Heart right ventricle (tissue), 16 donors: ENCODE measurements around the gene ANKRD33B. TPM values are rescaled to one million over a fixed set of nuclear protein-coding genes. Genes with fewer than 3 reads are reported as not detected.

Source experiments
- ATAC-seq, 8 donors: fragments of 200-7000 bp; cut with Tn5 transposase; one replicate each; pipeline ENCODE4 v1.9.1; 2020; ENCODE audit warnings: mild to moderate bottlenecking in 8 of 8, moderate library complexity in 8 of 8, moderate number of reproducible peaks in 1 of 8
- DNase-seq, 2 donors: peaks; one replicate each; pipeline ENCODE4 v3.0.0-alpha.2; 2020
- H3K27ac ChIP-seq, 10 donors: fragments of 200-600 bp; sonication (generic) in 2 of 10; one replicate each; pipeline versions ENCODE4 v1.5.0 to v1.8.0; 2020 to 2022; ENCODE audit warnings: mild to moderate bottlenecking in 3 of 10
- H3K27me3 ChIP-seq, 7 donors: fragments of 200-600 bp; one replicate each; pipeline ENCODE4 v1.8.0; 2021 to 2022; ENCODE audit warnings: mild to moderate bottlenecking in 2 of 7
- H3K36me3 ChIP-seq, 9 donors: fragments of 200-600 bp; sonication (generic) in 1 of 9; one replicate each; pipeline versions ENCODE4 v1.5.0 to v1.8.0; 2020 to 2022; ENCODE audit warnings: mild to moderate bottlenecking in 2 of 9
- H3K4me1 ChIP-seq, 9 donors: fragments of 200-600 bp; sonication (generic) in 1 of 9; one replicate each; pipeline versions ENCODE4 v1.5.0 to v1.8.0; 2020 to 2022; ENCODE audit warnings: mild to moderate bottlenecking in 4 of 9
- H3K4me3 ChIP-seq, 10 donors: fragments of 200-600 bp; sonication (generic) in 2 of 10; one replicate each; pipeline versions ENCODE4 v1.5.0 to v1.8.0; 2020 to 2022; ENCODE audit warnings: mild to moderate bottlenecking in 7 of 10, moderate library complexity in 2 of 10
- H3K9me3 ChIP-seq, 11 donors: fragments of 200-600 bp in 10 of 11; sonication (generic) in 2 of 11; one replicate each; pipeline versions ENCODE4 v1.5.0 to v1.8.0; 2013 to 2022; ENCODE audit warnings: mild to moderate bottlenecking in 2 of 11, control low read depth in 1 of 11, moderate library complexity in 1 of 11
- WGBS, 2 donors: extraction: QIAGEN DNeasy Blood & Tissue Kit; methylation state at CpG; one replicate each; pipeline ENCODE4 v1.1.7; 2013; ENCODE audit warnings: inconsistent platforms in 1 of 2; 5-methylcytosine and 5-hydroxymethylcytosine counted together
- intact Hi-C, 10 donors: fragments of 100-400 bp; cut with DNase I; formaldehyde crosslinking; loops; one replicate each; pipeline versions ENCODE4 v1.11.1 to v1.14.2; 2022
- polyA plus RNA-seq, 2 donors: library from polyadenylated mRNA; stranded (reverse); fragments of 200-250 nt; gene quantifications; one replicate each; pipeline ENCODE4 v1.2.3, GENCODE V29; 2013
- total RNA-seq, 10 donors: library from RNA; stranded (reverse); fragmentation: NEBNext Ultra II Directional in 3 of 10; extraction: Animal tissue kit (Norgen Biotek cat#: 25700) in 3 of 10; gene quantifications; one replicate each; pipeline versions ENCODE4 v1.2.1 to v1.2.4, GENCODE V29; 2021 to 2023
- TF ChIP-seq, protein P1 (sequence below), 9 donors: fragments of 200-600 bp; sonication (generic) in 2 of 9; IDR thresholded peaks; one replicate each; pipeline versions ENCODE4 v1.5.0 to v1.8.0; 2021 to 2022; ENCODE audit warnings: antibody characterized with exemption in 9 of 9, mild to moderate bottlenecking in 5 of 9, moderate library complexity in 1 of 9
- donor health status: Arrhythmogenic right ventricular cardiomyopathy.
- donor health status: ischemic (EF 13 %, LVEDD 7.1; RV severe dilation, severe dysfunction).
- donor health status: healthy with polysubstance abuse.
- donor health status: DM: no; HTN: yes; CAD: no.
- donor health status: DM: no; HTN: no; CAD: no.
- donor health status: ischemic (EF 25% LVEDD 6.9; RV normal size, moderate dysfunction).
- donor health status: ischemic (EF 25% LVEDD 5.7; RV mildly dilated, moderate dysfunction).
- donor health status: healthy.
- donor health status: DM: yes; HTN: yes; CAD: no.
- donor health status: Ischemic cardiomyopathy.
- donor health status: ischemic (EF 35%, LVEDD 5.7; RV mildly dilated, moderate dysfunction).
- donor health status: nonischemic (EF 11% LVEDD 7.7; RV severe dilation, severe dysfunction).
- donor health status: DM: yes; HTN: yes; CAD: no.
- donor health status: PGD.
- donor health status: ischemic (EF 29% LVEDD 5.4; RV normal size, mild dysfunction).
- donor health status: nonischemic (EF 23%, LVEDD 6.1; RV moderate dilation, normal function).

The ANKRD33B gene
- total and polyA plus RNA-seq, 12 donors = 0.46 to 33.0 (median 13.3) TPM

DNA sequence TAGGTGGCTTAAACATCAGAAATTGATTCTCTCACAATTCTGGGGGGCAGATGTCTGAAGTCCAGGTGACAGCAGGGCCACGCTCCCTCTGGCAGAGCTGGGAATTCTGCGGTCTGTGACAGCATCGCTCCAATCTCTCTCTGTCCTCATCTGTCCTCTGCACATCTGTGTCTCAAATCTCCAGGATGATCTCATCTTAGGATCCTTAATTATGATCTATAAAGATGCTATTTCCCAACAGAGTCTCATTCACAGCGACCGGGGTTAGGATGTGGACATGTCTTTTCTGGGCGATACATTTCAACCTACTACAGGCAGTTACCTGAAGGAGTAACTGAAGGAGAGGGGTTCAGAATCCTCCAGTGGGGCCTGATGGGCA, 31.4 kb downstream of the ANKRD33B start:
- 68 to 81% methylated on average over 6 of the region's 6 CpGs for WGBS, 2 donors
- H3K27ac ChIP-seq = peak overlapping the region in 9 of 10 donors; percentile 30 to 83 (median 76)
- peak overlapping the region in 8 of 10 donors; percentile 8 to 34 (median 26) for H3K4me3 ChIP-seq
- H3K4me1 ChIP-seq = peaks cover 8 to 65% (median 39%) of the 10 kb centered on the region in 9 donors
- DNase-seq = no peak
- intact Hi-C loops = no loop called here
- peak in 6 of 8 donors; percentile 18 to 56 (median 30) for ATAC-seq
- TF ChIP-seq, protein P1, sequence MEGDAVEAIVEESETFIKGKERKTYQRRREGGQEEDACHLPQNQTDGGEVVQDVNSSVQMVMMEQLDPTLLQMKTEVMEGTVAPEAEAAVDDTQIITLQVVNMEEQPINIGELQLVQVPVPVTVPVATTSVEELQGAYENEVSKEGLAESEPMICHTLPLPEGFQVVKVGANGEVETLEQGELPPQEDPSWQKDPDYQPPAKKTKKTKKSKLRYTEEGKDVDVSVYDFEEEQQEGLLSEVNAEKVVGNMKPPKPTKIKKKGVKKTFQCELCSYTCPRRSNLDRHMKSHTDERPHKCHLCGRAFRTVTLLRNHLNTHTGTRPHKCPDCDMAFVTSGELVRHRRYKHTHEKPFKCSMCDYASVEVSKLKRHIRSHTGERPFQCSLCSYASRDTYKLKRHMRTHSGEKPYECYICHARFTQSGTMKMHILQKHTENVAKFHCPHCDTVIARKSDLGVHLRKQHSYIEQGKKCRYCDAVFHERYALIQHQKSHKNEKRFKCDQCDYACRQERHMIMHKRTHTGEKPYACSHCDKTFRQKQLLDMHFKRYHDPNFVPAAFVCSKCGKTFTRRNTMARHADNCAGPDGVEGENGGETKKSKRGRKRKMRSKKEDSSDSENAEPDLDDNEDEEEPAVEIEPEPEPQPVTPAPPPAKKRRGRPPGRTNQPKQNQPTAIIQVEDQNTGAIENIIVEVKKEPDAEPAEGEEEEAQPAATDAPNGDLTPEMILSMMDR (IDR thresholded peaks at IDR 0.05) = no peak
- H3K9me3 ChIP-seq = no peaks in the 10 kb centered on the region
- no peaks in the 10 kb centered on the region for H3K36me3 ChIP-seq
- no peaks in the 10 kb centered on the region for H3K27me3 ChIP-seq

DNA sequence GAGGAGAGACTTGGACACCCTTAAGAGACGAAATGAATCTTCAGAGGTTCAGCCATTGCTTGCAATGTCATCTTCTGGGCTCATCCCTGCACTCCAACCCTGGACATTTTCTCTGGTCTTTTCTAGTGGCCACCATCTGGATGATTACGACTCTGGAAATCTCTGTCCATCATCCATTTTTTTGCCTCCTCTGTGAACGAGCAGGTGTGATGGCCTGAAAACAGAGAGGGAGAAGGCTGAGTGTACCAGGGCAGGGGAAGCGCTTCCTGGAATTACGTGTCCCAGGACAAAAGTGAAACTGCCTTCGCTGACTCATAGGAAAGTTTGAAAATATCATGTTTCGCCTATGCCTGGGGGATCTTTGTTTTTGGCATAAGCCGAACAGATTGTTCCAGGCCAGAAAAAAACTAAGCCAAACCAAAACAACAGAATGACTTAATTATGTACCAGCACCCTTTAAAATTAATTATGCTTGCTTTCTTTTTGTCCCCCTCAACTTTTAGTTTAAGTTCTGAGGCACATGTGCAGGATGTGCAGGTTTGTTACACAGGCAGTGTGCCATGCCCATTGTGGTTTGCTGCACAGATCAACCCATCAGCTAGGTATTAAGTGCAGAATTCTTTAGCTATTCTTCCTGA, 31.9 kb downstream of the ANKRD33B start:
- WGBS, 2 donors = 34 to 37% methylated on average over 8 of the region's 8 CpGs
- ATAC-seq (peak; percentile 72 to 94 (median 86)), DNase-seq (peak in 1 of 2 donors; percentile 71)
- Histone ChIP-seq H3K36me3 (no peaks in the 10 kb centered on the region), H3K27me3 (no peaks in the 10 kb centered on the region), H3K27ac (peak overlapping the region in 9 of 10 donors; percentile 30 to 83 (median 76)), H3K4me3 (peak overlapping the region in 8 of 10 donors; percentile 8 to 34 (median 26)), H3K9me3 (no peaks in the 10 kb centered on the region), H3K4me1 (peaks cover 8 to 65% (median 39%) of the 10 kb centered on the region in 9 donors)
- TF ChIP-seq, protein P1 (IDR thresholded peaks at IDR 0.05) = no peak
- intact Hi-C loops = no loop called here

DNA sequence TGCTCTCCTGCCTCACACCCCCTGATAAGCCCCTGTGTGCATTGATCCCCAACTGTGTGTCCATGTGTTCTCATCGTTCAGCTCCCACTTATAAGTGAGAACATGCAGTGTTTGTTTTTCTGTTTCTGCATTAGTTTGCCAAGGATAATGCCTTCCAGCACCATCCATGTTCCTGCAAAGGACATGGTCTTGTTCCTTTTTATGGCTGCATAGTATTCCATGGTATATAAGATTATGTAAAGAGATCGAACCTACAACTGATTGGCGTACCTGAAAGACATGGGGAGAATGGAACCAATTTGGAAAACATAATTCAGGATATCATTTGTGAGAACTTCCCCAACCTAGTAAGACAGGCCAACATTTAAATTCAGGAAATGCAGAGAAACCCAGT, 32.4 kb downstream of the ANKRD33B start:
- Histone ChIP-seq H3K4me3 (peak overlapping the region in 5 of 10 donors; percentile 8 to 34 (median 32)), H3K36me3 (no peaks in the 10 kb centered on the region), H3K27me3 (no peaks in the 10 kb centered on the region), H3K9me3 (no peaks in the 10 kb centered on the region), H3K27ac (peak overlapping the region in 7 of 10 donors; percentile 26 to 83 (median 78)), H3K4me1 (peaks cover 12 to 65% (median 39%) of the 10 kb centered on the region in 9 donors)
- WGBS, 2 donors = 88 to 94% methylated on average over 3 of the region's 3 CpGs
- ATAC-seq = no peak
- TF ChIP-seq, protein P1 (IDR thresholded peaks at IDR 0.05) = no peak
- DNase-seq = no peak
- intact Hi-C loops = no loop called here

DNA sequence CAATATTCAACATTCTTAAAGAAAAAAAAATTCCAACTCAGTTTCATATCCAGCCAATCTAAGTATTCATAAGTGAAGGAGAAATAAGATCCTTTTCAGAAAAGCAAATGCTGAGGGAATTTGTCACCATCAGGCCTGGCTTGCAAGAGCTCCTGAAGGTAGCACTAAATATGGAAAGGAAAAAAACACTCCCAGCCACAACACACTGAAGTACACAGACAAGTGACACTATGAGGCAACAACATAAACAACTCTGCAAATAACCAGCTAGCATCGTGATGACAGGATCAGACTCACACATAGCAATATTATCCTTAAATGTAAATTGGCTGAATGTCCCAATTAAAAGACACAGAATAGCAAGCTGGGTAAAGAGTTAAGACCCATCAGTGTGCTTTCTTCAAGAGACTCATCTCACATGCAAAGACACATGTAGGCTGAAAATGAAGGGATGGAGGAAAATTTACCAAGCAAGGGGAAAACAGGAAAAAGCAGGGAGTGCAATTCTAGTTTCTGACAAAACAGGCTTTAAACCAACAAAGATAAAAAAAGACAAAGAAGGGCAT, 33.1 kb downstream of the ANKRD33B start:
- intact Hi-C loops = no loop called here

More for the DNA sequence above, 33.1 kb downstream of the ANKRD33B start:
- H3K9me3 ChIP-seq = no peaks in the 10 kb centered on the region
- no peaks in the 10 kb centered on the region for H3K27me3 ChIP-seq
- H3K27ac ChIP-seq = peak overlapping the region in 2 of 10 donors; percentile 2 to 79
- no peaks in the 10 kb centered on the region for H3K36me3 ChIP-seq
- peaks cover 16 to 65% (median 42%) of the 10 kb centered on the region in 9 donors for H3K4me1 ChIP-seq
- TF ChIP-seq, protein P1 (IDR thresholded peaks at IDR 0.05) = no peak
- no peak overlapping the region for H3K4me3 ChIP-seq
- ATAC-seq = no peak
- 75% methylated on average over 1 of the region's 1 CpG for WGBS, 2 donors
- no peak for DNase-seq
